HepG2 (cell line): ENCODE measurements around the gene NDE1. TPM values are rescaled to one million over a fixed set of nuclear protein-coding genes. Genes with fewer than 3 reads are reported as not detected.
A peak's percentile ranks its signal among the peaks of the same experiment; 100 is the strongest.

ENCODE experiments used
- ATAC-seq: fragments of 200-7000 bp; cut with Tn5 transposase; 3 replicates; pipeline ENCODE4 v1.9.1; 2020; ENCODE audit warnings: mild to moderate bottlenecking, moderate library complexity
- BruUV-seq: library from RNA; stranded (reverse); fragments of 400-500 nt; replicated peaks from 2 replicates; lab custom pipeline; 2021; lab: Mats Ljungman, UMichigan
- CTCF ChIA-PET: fragments of 300-600 bp; formaldehyde crosslinking; extraction: SDS; loops from one replicate; lab custom pipeline; 2021; ENCODE audit warnings: low total read pairs, inconsistent platforms, low intra/inter-chr PET ratio; lab: Yijun Ruan, JAX
- POLR2A ChIA-PET: fragments of 350-600 bp; sonication (Branson Sonifier 250); formaldehyde crosslinking; loops from one replicate; lab custom pipeline; 2020; ENCODE audit warnings: antibody characterized with exemption, inconsistent platforms; lab: Yijun Ruan, JAX
- DNase-seq: peaks from one replicate; pipeline ENCODE4 v3.0.0-alpha.2; 2015; ENCODE audit warnings: low spot score
- FAIRE-seq: peaks from 3 replicates; lab custom pipeline; 2011; peaks lifted over from hg19 to GRCh38; lab: Jason Lieb, UNC
- H2AFZ ChIP-seq: one replicate; pipeline ENCODE4 v1.6.1; 2011; ENCODE audit warnings: low read length, inconsistent platforms
- H3K27ac ChIP-seq: fragments of 300-600 bp; 3 replicates; pipeline ENCODE4 v1.8.0; 2011; ENCODE audit warnings: mixed run types, mild to moderate bottlenecking, mixed read lengths, low read length, inconsistent platforms; ENCODE audit not compliant: insufficient read depth; ENCODE audit errors: extremely low read length
- H3K27me3 ChIP-seq, 2 experiments: fragments of 200-600 bp in 1 of 2; 2 replicates in 1 of 2; 3 replicates in 1 of 2; pipeline versions ENCODE4 v1.6.0 to v1.8.0; 2011; ENCODE audit warnings: low read length in 2 of 2, mild to moderate bottlenecking in 2 of 2, moderate library complexity in 2 of 2, inconsistent platforms in 1 of 2; ENCODE audit not compliant: insufficient read depth in 2 of 2, control insufficient read depth in 1 of 2
- H3K36me3 ChIP-seq, 2 experiments: fragments of 200-600 bp in 1 of 2; replicated peaks in 1 of 2; 2 replicates in 1 of 2; 3 replicates in 1 of 2; pipeline versions ENCODE4 v1.5.1 to v1.8.0; 2011; ENCODE audit warnings: low read length in 2 of 2, inconsistent platforms in 1 of 2; ENCODE audit not compliant: insufficient read depth in 2 of 2, control insufficient read depth in 1 of 2
- H3K4me1 ChIP-seq: 2 replicates; pipeline ENCODE4 v1.5.1; 2012; ENCODE audit warnings: low read length, inconsistent platforms; ENCODE audit not compliant: insufficient read depth
- H3K4me2 ChIP-seq: 2 replicates; pipeline ENCODE4 v1.6.0; 2011; ENCODE audit warnings: low read depth, low read length, inconsistent platforms
- H3K4me3 ChIP-seq, 3 experiments: fragments of 200-600 bp in 1 of 3; sonication (generic), shearing (Covaris generic) in 1 of 3; replicated peaks in 1 of 3; 2 replicates each; pipeline ENCODE4 v1.5.1; 2011 to 2016; ENCODE audit warnings: low read length in 3 of 3, inconsistent platforms in 2 of 3, low read depth in 2 of 3, mild to moderate bottlenecking in 2 of 3, control low read depth in 1 of 3, mixed read lengths in 1 of 3; ENCODE audit not compliant: insufficient read depth in 1 of 3
- H3K79me2 ChIP-seq: one replicate; pipeline ENCODE4 v1.6.1; 2011; ENCODE audit warnings: low read length, inconsistent platforms; ENCODE audit not compliant: insufficient read depth
- H3K9ac ChIP-seq: 2 replicates; pipeline ENCODE4 v1.6.0; 2011; ENCODE audit warnings: mild to moderate bottlenecking, low read depth, low read length, inconsistent platforms; ENCODE audit not compliant: insufficient read depth
- H3K9me3 ChIP-seq: 2 replicates; pipeline ENCODE4 v1.5.1; 2012; ENCODE audit warnings: mild to moderate bottlenecking, low read length
- H4K20me1 ChIP-seq: 2 replicates; pipeline ENCODE4 v1.6.0; 2011; ENCODE audit warnings: inconsistent platforms, mild to moderate bottlenecking, low read length, moderate library complexity; ENCODE audit not compliant: insufficient read depth
- HOXA9 ChIP-seq: sonication (generic); formaldehyde crosslinking; IDR thresholded peaks from 2 replicates; pipeline ENCODE4 v1.8.1; 2022; ENCODE audit warnings: missing genetic modification reagents, mild to moderate bottlenecking, moderate library complexity, borderline replicate concordance
- PRMT3 ChIP-seq: sonication (generic); formaldehyde crosslinking; IDR thresholded peaks from 2 replicates; pipeline ENCODE4 v1.8.1; 2022; ENCODE audit warnings: low read depth, mild to moderate bottlenecking, moderate library complexity, missing genetic modification reagents, borderline replicate concordance
- SPEN ChIP-seq: sonication (generic); formaldehyde crosslinking; IDR thresholded peaks from 2 replicates; pipeline ENCODE4 v1.5.1; 2020; ENCODE audit warnings: low read depth, mild to moderate bottlenecking, missing genetic modification reagents
- THAP11 ChIP-seq: IDR thresholded peaks from 2 replicates; pipeline ENCODE4 v1.6.1; 2016; ENCODE audit warnings: missing biosample characterization, missing genetic modification reagents
- WGBS: methylation state at CpG from one replicate; pipeline ENCODE4 v1.1.6; 2017; ENCODE audit warnings: low lambda C conversion rate; 5-methylcytosine and 5-hydroxymethylcytosine counted together
- in situ Hi-C: cut with HindIII; loops from 2 replicates; pipeline ENCODE4 v1.10.0; 2017; ENCODE audit warnings: low pct_unique_long_range_greater_than_20kb; ENCODE audit not compliant: extremely low pct_ligation_motif_present
- intact Hi-C: fragments of 100-400 bp; cut with micrococcal nuclease; formaldehyde crosslinking; loops from one replicate; pipeline ENCODE4 v1.10.0; 2022; ENCODE audit not compliant: unreplicated experiment
- polyA plus RNA-seq, 8 experiments: library from polyadenylated mRNA; depleted of rRNA in 3 of 8; stranded (reverse) in 7 of 8; unstranded in 1 of 8; fragments of >200 nt; fragmentation: Illumina TruSeq in 4 of 8; extraction: Trizol in 4 of 8; gene quantifications; 2 replicates each; pipeline versions ENCODE4 v1.2.1 to v1.2.3, GENCODE V29; 2011 to 2016; ENCODE audit warnings: low read depth in 4 of 8, missing spikeins in 1 of 8, mixed read lengths in 1 of 8; ENCODE audit not compliant: insufficient read depth in 1 of 8
- total RNA-seq, 5 experiments: library from RNA; depleted of rRNA; stranded (reverse); fragments of >200 nt; fragmentation: Illumina TruSeq; extraction: Trizol; gene quantifications; 2 replicates each; pipeline ENCODE4 v1.2.3, GENCODE V29; 2016; ENCODE audit warnings: low read depth in 1 of 5
- TF ChIP-seq, protein P1 (sequence below): sonication (generic); formaldehyde crosslinking; IDR thresholded peaks from 2 replicates; pipeline ENCODE4 v1.4.0; 2020; ENCODE audit warnings: missing genetic modification reagents, mild to moderate bottlenecking, borderline replicate concordance
- TF ChIP-seq, protein P2 (sequence below): sonication (generic); formaldehyde crosslinking; IDR thresholded peaks from 2 replicates; pipeline ENCODE4 v1.5.1; 2020; ENCODE audit warnings: mild to moderate bottlenecking, missing genetic modification reagents, moderate library complexity
- TF ChIP-seq, protein P3 (sequence below): sonication (generic); formaldehyde crosslinking; IDR thresholded peaks from 2 replicates; pipeline ENCODE4 v1.4.0; 2020; ENCODE audit warnings: missing genetic modification reagents, borderline replicate concordance

The NDE1 gene
- total and polyA plus RNA-seq, 2 of the 13 experiments (the other 11 are each of a cell fraction or from before 2014, with no cell fraction given) = 40.9 to 72.5 TPM

GRCh38 chr16:15746332-15746731 lies 96.3 kb downstream of the NDE1 start (continued):
- TF ChIP-seq, protein P1, sequence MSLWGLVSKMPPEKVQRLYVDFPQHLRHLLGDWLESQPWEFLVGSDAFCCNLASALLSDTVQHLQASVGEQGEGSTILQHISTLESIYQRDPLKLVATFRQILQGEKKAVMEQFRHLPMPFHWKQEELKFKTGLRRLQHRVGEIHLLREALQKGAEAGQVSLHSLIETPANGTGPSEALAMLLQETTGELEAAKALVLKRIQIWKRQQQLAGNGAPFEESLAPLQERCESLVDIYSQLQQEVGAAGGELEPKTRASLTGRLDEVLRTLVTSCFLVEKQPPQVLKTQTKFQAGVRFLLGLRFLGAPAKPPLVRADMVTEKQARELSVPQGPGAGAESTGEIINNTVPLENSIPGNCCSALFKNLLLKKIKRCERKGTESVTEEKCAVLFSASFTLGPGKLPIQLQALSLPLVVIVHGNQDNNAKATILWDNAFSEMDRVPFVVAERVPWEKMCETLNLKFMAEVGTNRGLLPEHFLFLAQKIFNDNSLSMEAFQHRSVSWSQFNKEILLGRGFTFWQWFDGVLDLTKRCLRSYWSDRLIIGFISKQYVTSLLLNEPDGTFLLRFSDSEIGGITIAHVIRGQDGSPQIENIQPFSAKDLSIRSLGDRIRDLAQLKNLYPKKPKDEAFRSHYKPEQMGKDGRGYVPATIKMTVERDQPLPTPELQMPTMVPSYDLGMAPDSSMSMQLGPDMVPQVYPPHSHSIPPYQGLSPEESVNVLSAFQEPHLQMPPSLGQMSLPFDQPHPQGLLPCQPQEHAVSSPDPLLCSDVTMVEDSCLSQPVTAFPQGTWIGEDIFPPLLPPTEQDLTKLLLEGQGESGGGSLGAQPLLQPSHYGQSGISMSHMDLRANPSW (CRISPR knock-in tag) = no peak
- TF ChIP-seq SPEN (CRISPR knock-in tag) = no peak

GRCh38 chr16:15747937-15748336 lies 97.9 kb downstream of the NDE1 start:
- no peaks in the 10 kb centered on the region for H4K20me1 ChIP-seq
- H3K9ac ChIP-seq = no peak overlapping the region
- H3K27ac ChIP-seq = no peak overlapping the region
- no peaks in the 10 kb centered on the region for H3K36me3 ChIP-seq
- no peaks in the 10 kb centered on the region for H3K9me3 ChIP-seq
- in situ Hi-C loops (no loop called here), intact Hi-C loops (no loop called here)
- ATAC-seq = no peak
- DNase-seq = no peak
- no peak for FAIRE-seq
- ChIA-PET CTCF (no interaction called here), POLR2A (no interaction called here)
- TF ChIP-seq PRMT3 = no peak
- no peak; the same call in 1 of the 2 replicates for TF ChIP-seq HOXA9
- TF ChIP-seq, protein P2, sequence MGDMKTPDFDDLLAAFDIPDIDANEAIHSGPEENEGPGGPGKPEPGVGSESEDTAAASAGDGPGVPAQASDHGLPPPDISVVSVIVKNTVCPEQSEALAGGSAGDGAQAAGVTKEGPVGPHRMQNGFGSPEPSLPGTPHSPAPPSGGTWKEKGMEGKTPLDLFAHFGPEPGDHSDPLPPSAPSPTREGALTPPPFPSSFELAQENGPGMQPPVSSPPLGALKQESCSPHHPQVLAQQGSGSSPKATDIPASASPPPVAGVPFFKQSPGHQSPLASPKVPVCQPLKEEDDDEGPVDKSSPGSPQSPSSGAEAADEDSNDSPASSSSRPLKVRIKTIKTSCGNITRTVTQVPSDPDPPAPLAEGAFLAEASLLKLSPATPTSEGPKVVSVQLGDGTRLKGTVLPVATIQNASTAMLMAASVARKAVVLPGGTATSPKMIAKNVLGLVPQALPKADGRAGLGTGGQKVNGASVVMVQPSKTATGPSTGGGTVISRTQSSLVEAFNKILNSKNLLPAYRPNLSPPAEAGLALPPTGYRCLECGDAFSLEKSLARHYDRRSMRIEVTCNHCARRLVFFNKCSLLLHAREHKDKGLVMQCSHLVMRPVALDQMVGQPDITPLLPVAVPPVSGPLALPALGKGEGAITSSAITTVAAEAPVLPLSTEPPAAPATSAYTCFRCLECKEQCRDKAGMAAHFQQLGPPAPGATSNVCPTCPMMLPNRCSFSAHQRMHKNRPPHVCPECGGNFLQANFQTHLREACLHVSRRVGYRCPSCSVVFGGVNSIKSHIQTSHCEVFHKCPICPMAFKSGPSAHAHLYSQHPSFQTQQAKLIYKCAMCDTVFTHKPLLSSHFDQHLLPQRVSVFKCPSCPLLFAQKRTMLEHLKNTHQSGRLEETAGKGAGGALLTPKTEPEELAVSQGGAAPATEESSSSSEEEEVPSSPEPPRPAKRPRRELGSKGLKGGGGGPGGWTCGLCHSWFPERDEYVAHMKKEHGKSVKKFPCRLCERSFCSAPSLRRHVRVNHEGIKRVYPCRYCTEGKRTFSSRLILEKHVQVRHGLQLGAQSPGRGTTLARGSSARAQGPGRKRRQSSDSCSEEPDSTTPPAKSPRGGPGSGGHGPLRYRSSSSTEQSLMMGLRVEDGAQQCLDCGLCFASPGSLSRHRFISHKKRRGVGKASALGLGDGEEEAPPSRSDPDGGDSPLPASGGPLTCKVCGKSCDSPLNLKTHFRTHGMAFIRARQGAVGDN (CRISPR knock-in tag) = 0 out of 2 replicates have a peak, but pooled peaks have one; percentile 11
- TF ChIP-seq, protein P3, sequence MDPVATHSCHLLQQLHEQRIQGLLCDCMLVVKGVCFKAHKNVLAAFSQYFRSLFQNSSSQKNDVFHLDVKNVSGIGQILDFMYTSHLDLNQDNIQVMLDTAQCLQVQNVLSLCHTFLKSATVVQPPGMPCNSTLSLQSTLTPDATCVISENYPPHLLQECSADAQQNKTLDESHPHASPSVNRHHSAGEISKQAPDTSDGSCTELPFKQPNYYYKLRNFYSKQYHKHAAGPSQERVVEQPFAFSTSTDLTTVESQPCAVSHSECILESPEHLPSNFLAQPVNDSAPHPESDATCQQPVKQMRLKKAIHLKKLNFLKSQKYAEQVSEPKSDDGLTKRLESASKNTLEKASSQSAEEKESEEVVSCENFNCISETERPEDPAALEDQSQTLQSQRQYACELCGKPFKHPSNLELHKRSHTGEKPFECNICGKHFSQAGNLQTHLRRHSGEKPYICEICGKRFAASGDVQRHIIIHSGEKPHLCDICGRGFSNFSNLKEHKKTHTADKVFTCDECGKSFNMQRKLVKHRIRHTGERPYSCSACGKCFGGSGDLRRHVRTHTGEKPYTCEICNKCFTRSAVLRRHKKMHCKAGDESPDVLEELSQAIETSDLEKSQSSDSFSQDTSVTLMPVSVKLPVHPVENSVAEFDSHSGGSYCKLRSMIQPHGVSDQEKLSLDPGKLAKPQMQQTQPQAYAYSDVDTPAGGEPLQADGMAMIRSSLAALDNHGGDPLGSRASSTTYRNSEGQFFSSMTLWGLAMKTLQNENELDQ (CRISPR knock-in tag) = no peak
- TF ChIP-seq THAP11 = no peak
- no peaks in the 10 kb centered on the region for H3K79me2 ChIP-seq
- H3K4me3 ChIP-seq = no peak overlapping the region
- peaks cover 9% of the 10 kb centered on the region for H3K4me1 ChIP-seq
- H3K4me2 ChIP-seq = no peak overlapping the region
- 41% methylated on average over 10 of the region's 14 CpGs for WGBS
- no peak overlapping the region for H2AFZ ChIP-seq
- H3K27me3 ChIP-seq = peaks cover 0 to 1% of the 10 kb centered on the region in 2 experiments; a peak in 3 of 5 replicates
- BruUV-seq = no TSS peak
